ENCODE results near the gene MINDY4.

Gene MINDY4

GRCh38 chr7:30909431-30909830 is 138.2 kb downstream of the MINDY4 start:
- H2BK12ac ChIP-seq (ENCODE audit: low read length): no peak overlapping the region
- no peak overlapping the region for H3K4me2 ChIP-seq (ENCODE audit: low read length)
- H4K12ac ChIP-seq (ENCODE audit: low read depth, low read length): no peak overlapping the region
- peaks cover 5% of the 10 kb centered on the region for H3K9me3 ChIP-seq (ENCODE audit: insufficient read depth, low read depth, low read length)
- no peaks in the 10 kb centered on the region for H3K79me1 ChIP-seq (ENCODE audit: low read length)
- no peak overlapping the region for H2AFZ ChIP-seq (ENCODE audit: insufficient read depth, low read length, poor library complexity)
- no CpG with 5 or more reads among the region's 6 CpGs for WGBS (ENCODE audit: extremely low coverage, insufficient coverage, insufficient read length)
- no peak overlapping the region for H3K4ac ChIP-seq (ENCODE audit: low read depth, low read length)
- H4K8ac ChIP-seq (ENCODE audit: low read depth, low read length): no peak overlapping the region
- H3K23ac ChIP-seq (ENCODE audit: low read length): no peak overlapping the region
- no peak overlapping the region for H2AK5ac ChIP-seq (ENCODE audit: low read length)
- no peak for DNase-seq
- no peaks in the 10 kb centered on the region for H3K27me3 ChIP-seq (ENCODE audit: insufficient read depth, low read length)
- H3K9ac ChIP-seq (ENCODE audit: low read length): no peak overlapping the region
- H3K14ac ChIP-seq (ENCODE audit: low read length): no peak overlapping the region
- no peak overlapping the region for H2BK5ac ChIP-seq (ENCODE audit: low read depth, low read length, poor library complexity)
- H3K18ac ChIP-seq (ENCODE audit: low read length): no peak overlapping the region
- no peaks in the 10 kb centered on the region for H3K79me2 ChIP-seq (ENCODE audit: control insufficient read depth, insufficient read depth, low read length, poor library complexity)
- H3K27ac ChIP-seq (ENCODE audit: low read depth, low read length): no peak overlapping the region
- H2BK120ac ChIP-seq (ENCODE audit: insufficient read depth, low read length, poor library complexity): no peak overlapping the region
- H3K4me1 ChIP-seq (ENCODE audit: control insufficient read depth in 1 of 2, insufficient read depth in 2 of 2, low read length in 2 of 2): no peaks in the 10 kb centered on the region
- no peak overlapping the region for H4K91ac ChIP-seq (ENCODE audit: low read depth, low read length)
- H3K36me3 ChIP-seq (ENCODE audit: control insufficient read depth in 1 of 2, insufficient read depth in 2 of 2, low read length in 2 of 2): no peaks in the 10 kb centered on the region
- no peak overlapping the region for H3K4me3 ChIP-seq (ENCODE audit: low read depth, low read length)

DNA sequence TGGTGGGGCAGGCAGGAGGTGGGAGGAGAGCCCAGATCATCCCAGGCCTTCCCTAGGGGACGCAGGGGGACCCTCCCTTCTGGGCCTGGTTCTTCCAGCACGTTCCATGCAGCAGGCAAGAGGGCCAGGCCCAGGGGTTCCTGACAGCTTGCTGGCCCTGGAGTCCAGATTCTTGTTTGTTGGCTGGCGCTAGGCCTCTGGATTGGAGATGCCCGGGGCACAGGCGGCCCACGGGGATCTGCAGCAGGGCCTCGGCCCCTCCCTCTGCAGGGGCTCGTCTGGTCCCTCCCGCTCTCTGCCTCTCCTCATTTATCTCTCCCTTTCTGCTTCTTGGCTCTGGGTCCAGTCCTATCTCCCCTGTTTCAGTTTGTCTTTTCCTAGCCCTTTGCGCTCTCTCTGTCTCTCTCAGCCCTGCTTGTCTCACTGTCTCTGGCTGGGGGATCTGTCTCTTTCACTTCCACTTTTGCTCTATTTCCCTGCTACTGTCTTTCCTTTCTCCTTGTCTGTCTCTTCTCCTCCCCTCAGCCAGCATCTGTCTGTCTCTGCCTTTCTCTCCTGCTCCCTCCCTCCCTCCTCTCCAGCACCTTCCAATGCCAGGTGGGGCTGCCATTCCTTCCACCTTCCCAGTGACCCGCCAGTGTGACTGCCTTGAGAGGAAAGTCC is 139.3 kb downstream of the MINDY4 start:
- no peaks in the 10 kb centered on the region for H3K36me3 ChIP-seq (ENCODE audit: control insufficient read depth in 1 of 2, insufficient read depth in 2 of 2, low read length in 2 of 2)
- DNase-seq: no peak
- no peak overlapping the region for H2AFZ ChIP-seq (ENCODE audit: insufficient read depth, low read length, poor library complexity)
- H3K9ac ChIP-seq (ENCODE audit: low read length): no peak overlapping the region
- no peak overlapping the region for H3K18ac ChIP-seq (ENCODE audit: low read length)
- no peaks in the 10 kb centered on the region for H3K79me2 ChIP-seq (ENCODE audit: control insufficient read depth, insufficient read depth, low read length, poor library complexity)
- no peak overlapping the region for H3K4ac ChIP-seq (ENCODE audit: low read depth, low read length)
- no peak overlapping the region for H3K4me2 ChIP-seq (ENCODE audit: low read length)
- H3K9me3 ChIP-seq (ENCODE audit: insufficient read depth, low read depth, low read length): peaks cover 5% of the 10 kb centered on the region
- no peaks in the 10 kb centered on the region for H3K27me3 ChIP-seq (ENCODE audit: insufficient read depth, low read length)
- WGBS (ENCODE audit: extremely low coverage, insufficient coverage, insufficient read length): no CpG with 5 or more reads among the region's 11 CpGs
- no peak overlapping the region for H4K8ac ChIP-seq (ENCODE audit: low read depth, low read length)
- H2BK120ac ChIP-seq (ENCODE audit: insufficient read depth, low read length, poor library complexity): no peak overlapping the region
- H4K12ac ChIP-seq (ENCODE audit: low read depth, low read length): no peak overlapping the region
- H3K27ac ChIP-seq (ENCODE audit: low read depth, low read length): no peak overlapping the region
- H3K23ac ChIP-seq (ENCODE audit: low read length): no peak overlapping the region
- H2BK5ac ChIP-seq (ENCODE audit: low read depth, low read length, poor library complexity): no peak overlapping the region
- H3K79me1 ChIP-seq (ENCODE audit: low read length): no peaks in the 10 kb centered on the region
- no peaks in the 10 kb centered on the region for H3K4me1 ChIP-seq (ENCODE audit: control insufficient read depth in 1 of 2, insufficient read depth in 2 of 2, low read length in 2 of 2)
- H3K14ac ChIP-seq (ENCODE audit: low read length): no peak overlapping the region
- no peak overlapping the region for H2BK12ac ChIP-seq (ENCODE audit: low read length)
- no peak overlapping the region for H2AK5ac ChIP-seq (ENCODE audit: low read length)
- no peak overlapping the region for H3K4me3 ChIP-seq (ENCODE audit: low read depth, low read length)
- H4K91ac ChIP-seq (ENCODE audit: low read depth, low read length): no peak overlapping the region

DNA sequence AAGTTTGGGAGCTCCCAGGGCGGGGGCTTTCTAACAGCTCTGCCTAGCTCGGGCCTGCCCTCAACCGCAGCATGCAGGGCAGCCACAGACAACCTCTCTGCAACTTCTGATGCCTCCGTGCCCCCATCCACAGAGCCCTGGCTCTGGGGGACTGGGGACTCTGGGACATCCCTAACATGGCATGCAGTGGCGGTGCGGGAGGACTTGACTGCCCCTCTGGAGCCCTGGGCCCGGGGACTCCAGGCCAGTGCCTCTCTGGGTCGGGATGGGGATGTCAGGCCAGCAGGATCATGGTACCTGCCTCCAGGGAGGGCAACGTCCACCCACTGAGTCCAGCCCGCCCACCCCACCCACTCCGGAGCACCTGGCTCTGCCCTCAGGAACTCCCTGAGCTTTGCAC is 139.9 kb downstream of the MINDY4 start:
- H2BK12ac ChIP-seq (ENCODE audit: low read length): no peak overlapping the region
- no peak for DNase-seq

GRCh38 chr7:30911561-30911969 is 140.3 kb downstream of the MINDY4 start, which contains the start of gene AQP1:
AQP1 (plus strand) TSS chr7:30911853; CDS start chr7:30911910, 57 bp downstream.
- Histone ChIP-seq H3K4me1 (ENCODE audit: control insufficient read depth in 1 of 2, insufficient read depth in 2 of 2, low read length in 2 of 2) (no peaks in the 10 kb centered on the region), H3K36me3 (ENCODE audit: control insufficient read depth in 1 of 2, insufficient read depth in 2 of 2, low read length in 2 of 2) (no peaks in the 10 kb centered on the region), H3K9me3 (ENCODE audit: insufficient read depth, low read depth, low read length) (peaks cover 5% of the 10 kb centered on the region), H3K79me1 (ENCODE audit: low read length) (no peaks in the 10 kb centered on the region), H4K12ac (ENCODE audit: low read depth, low read length) (no peak within 1 kb of the TSS), H3K4me2 (ENCODE audit: low read length) (no peak within 1 kb of the TSS), H3K4ac (ENCODE audit: low read depth, low read length) (no peak within 1 kb of the TSS), H3K14ac (ENCODE audit: low read length) (no peak within 1 kb of the TSS), H2AK5ac (ENCODE audit: low read length) (no peak within 1 kb of the TSS), H4K91ac (ENCODE audit: low read depth, low read length) (no peak within 1 kb of the TSS), H2AFZ (ENCODE audit: insufficient read depth, low read length, poor library complexity) (no peak within 1 kb of the TSS), H3K27me3 (ENCODE audit: insufficient read depth, low read length) (no peaks in the 10 kb centered on the region), H2BK5ac (ENCODE audit: low read depth, low read length, poor library complexity) (no peak within 1 kb of the TSS), H3K18ac (ENCODE audit: low read length) (no peak within 1 kb of the TSS), H4K8ac (ENCODE audit: low read depth, low read length) (no peak within 1 kb of the TSS), H2BK12ac (ENCODE audit: low read length) (no peak within 1 kb of the TSS), H3K4me3 (ENCODE audit: low read depth, low read length) (no peak within 1 kb of the TSS), H3K27ac (ENCODE audit: low read depth, low read length) (no peak within 1 kb of the TSS), H3K9ac (ENCODE audit: low read length) (no peak within 1 kb of the TSS), H3K79me2 (ENCODE audit: control insufficient read depth, insufficient read depth, low read length, poor library complexity) (no peaks in the 10 kb centered on the region), H3K23ac (ENCODE audit: low read length) (no peak within 1 kb of the TSS), H2BK120ac (ENCODE audit: insufficient read depth, low read length, poor library complexity) (no peak within 1 kb of the TSS)
- DNase-seq: no peak
- no CpG with 5 or more reads among the region's 12 CpGs for WGBS (ENCODE audit: extremely low coverage, insufficient coverage, insufficient read length)

More for the DNA sequence above, 139.9 kb downstream of the MINDY4 start:
- no peak overlapping the region for H4K12ac ChIP-seq (ENCODE audit: low read depth, low read length)
- H3K27ac ChIP-seq (ENCODE audit: low read depth, low read length): no peak overlapping the region
- no peak overlapping the region for H3K4me3 ChIP-seq (ENCODE audit: low read depth, low read length)
- no peaks in the 10 kb centered on the region for H3K4me1 ChIP-seq (ENCODE audit: control insufficient read depth in 1 of 2, insufficient read depth in 2 of 2, low read length in 2 of 2)
- H3K79me2 ChIP-seq (ENCODE audit: control insufficient read depth, insufficient read depth, low read length, poor library complexity): no peaks in the 10 kb centered on the region
- no peaks in the 10 kb centered on the region for H3K36me3 ChIP-seq (ENCODE audit: control insufficient read depth in 1 of 2, insufficient read depth in 2 of 2, low read length in 2 of 2)
- WGBS (ENCODE audit: extremely low coverage, insufficient coverage, insufficient read length): no CpG with 5 or more reads among the region's 11 CpGs
- no peak overlapping the region for H3K14ac ChIP-seq (ENCODE audit: low read length)
- H2AK5ac ChIP-seq (ENCODE audit: low read length): no peak overlapping the region
- no peaks in the 10 kb centered on the region for H3K27me3 ChIP-seq (ENCODE audit: insufficient read depth, low read length)
- no peak overlapping the region for H2BK120ac ChIP-seq (ENCODE audit: insufficient read depth, low read length, poor library complexity)
- H3K79me1 ChIP-seq (ENCODE audit: low read length): no peaks in the 10 kb centered on the region
- no peak overlapping the region for H3K23ac ChIP-seq (ENCODE audit: low read length)
- H2AFZ ChIP-seq (ENCODE audit: insufficient read depth, low read length, poor library complexity): no peak overlapping the region
- no peak overlapping the region for H4K8ac ChIP-seq (ENCODE audit: low read depth, low read length)
- H4K91ac ChIP-seq (ENCODE audit: low read depth, low read length): no peak overlapping the region
- H3K9ac ChIP-seq (ENCODE audit: low read length): no peak overlapping the region
- no peak overlapping the region for H2BK5ac ChIP-seq (ENCODE audit: low read depth, low read length, poor library complexity)
- peaks cover 5% of the 10 kb centered on the region for H3K9me3 ChIP-seq (ENCODE audit: insufficient read depth, low read depth, low read length)
- no peak overlapping the region for H3K4me2 ChIP-seq (ENCODE audit: low read length)
- no peak overlapping the region for H3K18ac ChIP-seq (ENCODE audit: low read length)
- H3K4ac ChIP-seq (ENCODE audit: low read depth, low read length): no peak overlapping the region
